ENCODE results near the gene MAML1.
"Not testable (repeated sequence)": the region's sequence is repeated elsewhere in the genome, so short reads cannot be mapped to it uniquely, and the experiment has no call there.

The MAML1 gene

GRCh38 chr5:179768326-179769085 is 35.9 kb downstream of the MAML1 start:
- no peak for DNase-seq

- no peak for DNase-seq
These were observed 36.6 kb downstream of the MAML1 start for GRCh38 chr5:179769271-179769670.

- DNase-seq = no peak
These were observed 37.2 kb downstream of the MAML1 start for GRCh38 chr5:179769796-179770195.

- no peak for DNase-seq
These were observed 38.8 kb downstream of the MAML1 start for GRCh38 chr5:179771311-179771895.

- no peak for DNase-seq
These were observed 39.7 kb downstream of the MAML1 start for GRCh38 chr5:179772351-179772750.

- DNase-seq = no peak
These were observed 41.0 kb downstream of the MAML1 start for GRCh38 chr5:179773686-179774040.

- DNase-seq = no peak
These were observed 41.8 kb downstream of the MAML1 start for GRCh38 chr5:179774442-179774841.

GRCh38 chr5:179776411-179776938 is 43.9 kb downstream of the MAML1 start:
- DNase-seq = no peak

GRCh38 chr5:179777456-179777855 is 44.8 kb downstream of the MAML1 start:
- no peak for DNase-seq

- no peak for DNase-seq
These were observed 45.3 kb downstream of the MAML1 start for GRCh38 chr5:179777909-179778308.

- DNase-seq = no peak
These were observed 46.0 kb downstream of the MAML1 start for GRCh38 chr5:179778591-179778990.

- no peak for DNase-seq
These were observed 47.2 kb downstream of the MAML1 start for GRCh38 chr5:179779826-179780225.

GRCh38 chr5:179780362-179780761 is 47.7 kb downstream of the MAML1 start:
- no peak for DNase-seq

GRCh38 chr5:179781846-179782245 is 49.2 kb downstream of the MAML1 start:
- DNase-seq = no peak

GRCh38 chr5:179783128-179783527 is 50.5 kb downstream of the MAML1 start:
- DNase-seq = no peak

GRCh38 chr5:179786861-179787260 is 54.2 kb downstream of the MAML1 start:
- DNase-seq = no peak

- no peak for DNase-seq
These were observed 55.7 kb downstream of the MAML1 start for GRCh38 chr5:179788193-179788854.

- DNase-seq = not testable (repeated sequence)
These were observed 56.7 kb downstream of the MAML1 start for GRCh38 chr5:179789278-179789677.

- DNase-seq = no peak
These were observed 59.4 kb downstream of the MAML1 start for GRCh38 chr5:179791881-179792611.

- no peak for DNase-seq
These were observed 60.2 kb downstream of the MAML1 start for GRCh38 chr5:179792612-179793467.

- DNase-seq = peak; percentile 69
These were observed 61.0 kb downstream of the MAML1 start, which contains the start of gene LTC4S for GRCh38 chr5:179793468-179794139. Gene LTC4S (plus strand): TSS chr5:179793986. CDS start chr5:179794081, 95 bp downstream.

- DNase-seq = no peak
These were observed 61.5 kb downstream of the MAML1 start for GRCh38 chr5:179794171-179794570.

All from CD4-positive, alpha-beta T cell treated with Interleukin-21 for 1 hour (primary cell).